Nephron progenitor cell (in vitro differentiated cells): ENCODE measurements around the gene PEMT.

Source experiments
- DNase-seq: peaks from one replicate; pipeline ENCODE4 v3.0.0; 2021
- H3K27ac Mint-ChIP-seq: 2 replicates; pipeline ENCODE4 v1.8.0; 2021; ENCODE audit warnings: mild to moderate bottlenecking, moderate library complexity, mixed read lengths
- H3K27me3 Mint-ChIP-seq: 2 replicates; pipeline ENCODE4 v1.8.0; 2021; ENCODE audit warnings: mild to moderate bottlenecking, low read depth, mixed read lengths; ENCODE audit not compliant: poor library complexity
- H3K36me3 Mint-ChIP-seq: 2 replicates; pipeline ENCODE4 v1.8.0; 2021; ENCODE audit warnings: low read depth, mixed read lengths
- H3K4me1 Mint-ChIP-seq: 2 replicates; pipeline ENCODE4 v1.8.0; 2021; ENCODE audit warnings: mixed read lengths
- H3K4me3 Mint-ChIP-seq: 2 replicates; pipeline ENCODE4 v1.8.0; 2021; ENCODE audit warnings: mild to moderate bottlenecking, moderate library complexity, mixed read lengths
- H3K9me3 Mint-ChIP-seq: 2 replicates; pipeline ENCODE4 v1.8.0; 2021; ENCODE audit warnings: mild to moderate bottlenecking, moderate library complexity, mixed read lengths
- CTCF ChIP-seq: fragments of 200-600 bp; sonication (generic); IDR thresholded peaks from 2 replicates; pipeline ENCODE4 v1.5.0; 2021; ENCODE audit warnings: antibody characterized with exemption

Gene PEMT

GRCh38 chr17:17606416-17607000 lies 15.0 kb upstream of the PEMT start:
- H3K36me3 Mint-ChIP-seq = no peaks in the 10 kb centered on the region
- peaks cover 47% of the 10 kb centered on the region for H3K4me1 Mint-ChIP-seq
- H3K9me3 Mint-ChIP-seq = no peaks in the 10 kb centered on the region
- no peak for TF ChIP-seq CTCF
- H3K27me3 Mint-ChIP-seq = peaks cover 5% of the 10 kb centered on the region
- no peak for DNase-seq
- peak overlapping the region; percentile 88 for H3K27ac Mint-ChIP-seq
- H3K4me3 Mint-ChIP-seq = peak overlapping the region; percentile 1

- H3K4me3 Mint-ChIP-seq = no peak overlapping the region
- no peak for DNase-seq
- H3K27me3 Mint-ChIP-seq = peaks cover 3% of the 10 kb centered on the region
- H3K36me3 Mint-ChIP-seq = no peaks in the 10 kb centered on the region
- H3K9me3 Mint-ChIP-seq = no peaks in the 10 kb centered on the region
- H3K27ac Mint-ChIP-seq = no peak overlapping the region
- TF ChIP-seq CTCF = no peak
- H3K4me1 Mint-ChIP-seq = peaks cover 43% of the 10 kb centered on the region
Observed at GRCh38 chr17:17605729-17606088, 14.2 kb upstream of the PEMT start.

- TF ChIP-seq CTCF = no peak
- Mint-ChIP-seq H3K27me3 (no peaks in the 10 kb centered on the region), H3K4me3 (peak overlapping the region; percentile 60), H3K36me3 (no peaks in the 10 kb centered on the region), H3K27ac (no peak overlapping the region), H3K9me3 (no peaks in the 10 kb centered on the region), H3K4me1 (peaks cover 40% of the 10 kb centered on the region)
- no peak for DNase-seq
Observed at GRCh38 chr17:17605083-17605728, 13.7 kb upstream of the PEMT start.

GRCh38 chr17:17603895-17604225 lies 12.4 kb upstream of the PEMT start:
- no peak for TF ChIP-seq CTCF
- no peak for DNase-seq
- H3K27me3 Mint-ChIP-seq = no peaks in the 10 kb centered on the region
- H3K36me3 Mint-ChIP-seq = no peaks in the 10 kb centered on the region
- H3K4me3 Mint-ChIP-seq = no peak overlapping the region
- no peak overlapping the region for H3K27ac Mint-ChIP-seq
- H3K4me1 Mint-ChIP-seq = peaks cover 40% of the 10 kb centered on the region
- H3K9me3 Mint-ChIP-seq = no peaks in the 10 kb centered on the region

GRCh38 chr17:17603178-17603894 lies 11.8 kb upstream of the PEMT start:
- no peak for TF ChIP-seq CTCF
- Mint-ChIP-seq H3K4me1 (peaks cover 40% of the 10 kb centered on the region), H3K9me3 (no peaks in the 10 kb centered on the region), H3K36me3 (no peaks in the 10 kb centered on the region), H3K27ac (peak overlapping the region; percentile 81), H3K27me3 (no peaks in the 10 kb centered on the region), H3K4me3 (no peak overlapping the region)
- DNase-seq = no peak

- no peak overlapping the region for H3K27ac Mint-ChIP-seq
- no peaks in the 10 kb centered on the region for H3K9me3 Mint-ChIP-seq
- TF ChIP-seq CTCF = no peak
- no peaks in the 10 kb centered on the region for H3K36me3 Mint-ChIP-seq
- peaks cover 15% of the 10 kb centered on the region for H3K4me1 Mint-ChIP-seq
- DNase-seq = no peak
- H3K4me3 Mint-ChIP-seq = no peak overlapping the region
- peaks cover 6% of the 10 kb centered on the region for H3K27me3 Mint-ChIP-seq
Observed at GRCh38 chr17:17599965-17600364, 8.5 kb upstream of the PEMT start.
